NCI-H1105 (cell line): ENCODE results near the gene ZNF180.
"Not testable (repeated sequence)": the region's sequence is repeated elsewhere in the genome, so short reads cannot be mapped to it uniquely, and the experiment has no call there.

Experiments used
- DNase-seq: peaks from one replicate; lab custom pipeline; 2025; lab: John Stamatoyannopoulos, UW

Gene ZNF180

GRCh38 chr19:44499962-44500949, at the start of gene ZNF180:
Gene ZNF180 (minus strand): TSS chr19:44500522. CDS start chr19:44497334, 3,188 bp downstream.
- peak; percentile 96 for DNase-seq

- no peak for DNase-seq
Measured at GRCh38 chr19:44549507-44549906, 49.2 kb upstream of the ZNF180 start.

- no peak for DNase-seq
Measured at GRCh38 chr19:44548736-44549135, 48.4 kb upstream of the ZNF180 start.

GRCh38 chr19:44544031-44544430, 43.7 kb upstream of the ZNF180 start:
- DNase-seq = no peak

GRCh38 chr19:44542671-44543070, 42.3 kb upstream of the ZNF180 start:
- DNase-seq = no peak

- DNase-seq = no peak
Measured at GRCh38 chr19:44540736-44541135, 40.4 kb upstream of the ZNF180 start.

- DNase-seq = no peak
Measured at GRCh38 chr19:44539991-44540390, 39.7 kb upstream of the ZNF180 start.

GRCh38 chr19:44539236-44539826, 39.0 kb upstream of the ZNF180 start:
- no peak for DNase-seq

GRCh38 chr19:44535361-44535760, 35.0 kb upstream of the ZNF180 start:
- not testable (repeated sequence) for DNase-seq

- DNase-seq = no peak
Measured at GRCh38 chr19:44532819-44533218, 32.5 kb upstream of the ZNF180 start.

GRCh38 chr19:44530777-44531176, 30.5 kb upstream of the ZNF180 start:
- no peak for DNase-seq

GRCh38 chr19:44529536-44529935, 29.2 kb upstream of the ZNF180 start, which contains the start of gene CEACAM20:
Gene CEACAM20 (minus strand): TSS chr19:44529675. CDS start chr19:44529509, 166 bp downstream.
- DNase-seq = no peak

GRCh38 chr19:44527554-44527953, 27.2 kb upstream of the ZNF180 start:
- no peak for DNase-seq

GRCh38 chr19:44525721-44526430, 25.6 kb upstream of the ZNF180 start:
- no peak for DNase-seq

- no peak for DNase-seq
Measured at GRCh38 chr19:44521370-44521769, 21.0 kb upstream of the ZNF180 start.

- no peak for DNase-seq
Measured at GRCh38 chr19:44517146-44517545, 16.8 kb upstream of the ZNF180 start.

- DNase-seq = no peak
Measured at GRCh38 chr19:44515907-44516306, 15.6 kb upstream of the ZNF180 start.

GRCh38 chr19:44515031-44515430, 14.7 kb upstream of the ZNF180 start:
- no peak for DNase-seq

GRCh38 chr19:44512326-44513298, 12.3 kb upstream of the ZNF180 start:
- no peak for DNase-seq

GRCh38 chr19:44509478-44509877, 9.2 kb upstream of the ZNF180 start:
- no peak for DNase-seq

- DNase-seq = no peak
Measured at GRCh38 chr19:44499559-44499958, 763 bp downstream of the ZNF180 start.
